CD14-positive monocyte (primary cell): Measurements from ENCODE around the gene NARS2. TPM values are rescaled to one million over a fixed set of nuclear protein-coding genes. Genes with fewer than 3 reads are reported as not detected.

Source experiments
- DNase-seq, 3 donors: peaks; one replicate each; pipeline ENCODE4 v3.0.0-alpha.2; 2011 to 2022
- H2AFZ ChIP-seq: 2 replicates; pipeline ENCODE4 v1.6.0; 2012; ENCODE audit warnings: mild to moderate bottlenecking, low read depth, low read length, inconsistent platforms; ENCODE audit not compliant: insufficient read depth, poor library complexity, severe bottlenecking
- H3K27ac ChIP-seq, 2 donors: 1 replicate in 1 of 2; 2 replicates in 1 of 2; pipeline ENCODE4 v1.5.1; 2012 to 2013; ENCODE audit warnings: low read length in 2 of 2, control low read depth in 1 of 2, inconsistent platforms in 1 of 2, low read depth in 1 of 2, mild to moderate bottlenecking in 1 of 2
- H3K27me3 ChIP-seq, 2 donors: one replicate each; pipeline versions ENCODE4 v1.6.0 to v1.6.1; 2011 to 2013; ENCODE audit warnings: low read length in 2 of 2; ENCODE audit not compliant: control insufficient read depth in 2 of 2, insufficient read depth in 2 of 2
- H3K36me3 ChIP-seq, 2 donors: replicated peaks in 1 of 2; 1 replicate in 1 of 2; 2 replicates in 1 of 2; pipeline versions ENCODE4 v1.5.1 to v1.6.1; 2012 to 2013; ENCODE audit warnings: low read length in 2 of 2, control low read depth in 1 of 2, inconsistent platforms in 1 of 2, mild to moderate bottlenecking in 1 of 2; ENCODE audit not compliant: insufficient read depth in 2 of 2, control insufficient read depth in 1 of 2
- H3K4me1 ChIP-seq, 2 donors: 1 replicate in 1 of 2; 2 replicates in 1 of 2; pipeline versions ENCODE4 v1.5.1 to v1.6.1; 2012 to 2013; ENCODE audit warnings: low read length in 2 of 2, control low read depth in 1 of 2, inconsistent platforms in 1 of 2, mild to moderate bottlenecking in 1 of 2, moderate library complexity in 1 of 2; ENCODE audit not compliant: insufficient read depth in 2 of 2, control insufficient read depth in 1 of 2
- H3K4me2 ChIP-seq: replicated peaks from 2 replicates; pipeline ENCODE3; 2012; ENCODE audit warnings: low read length, moderate library complexity, mild to moderate bottlenecking; ENCODE audit not compliant: poor library complexity, severe bottlenecking; ENCODE audit errors: extremely low read depth
- H3K4me3 ChIP-seq, 3 experiments: fragments of 200-600 bp in 1 of 3; sonication (generic) in 1 of 3; replicated peaks in 1 of 3; 1 replicate in 2 of 3; 2 replicates in 1 of 3; pipeline ENCODE4 v1.5.1; 2011 to 2013; ENCODE audit warnings: low read length in 3 of 3, mild to moderate bottlenecking in 3 of 3, control low read depth in 2 of 3, low read depth in 2 of 3, inconsistent platforms in 1 of 3, moderate library complexity in 1 of 3
- H3K79me2 ChIP-seq: 2 replicates; pipeline ENCODE4 v1.6.0; 2012; ENCODE audit warnings: mild to moderate bottlenecking, control low read depth, inconsistent platforms, low read length, moderate library complexity; ENCODE audit not compliant: insufficient read depth
- H3K9ac ChIP-seq: 2 replicates; pipeline ENCODE4 v1.6.0; 2017; ENCODE audit warnings: low read length, mild to moderate bottlenecking; ENCODE audit not compliant: insufficient read depth, poor library complexity, severe bottlenecking
- H3K9me3 ChIP-seq, 2 donors: replicated peaks in 1 of 2; 1 replicate in 1 of 2; 2 replicates in 1 of 2; pipeline versions ENCODE4 v1.5.1 to v1.6.1; 2012 to 2013; ENCODE audit warnings: low read length in 2 of 2, control low read depth in 1 of 2; ENCODE audit not compliant: control insufficient read depth in 1 of 2, insufficient read depth in 1 of 2
- H4K20me1 ChIP-seq: 2 replicates; pipeline ENCODE4 v1.6.0; 2012; ENCODE audit warnings: mild to moderate bottlenecking, low read length, control low read depth, moderate library complexity; ENCODE audit not compliant: insufficient read depth
- H3K27ac Mint-ChIP-seq, 7 donors: one replicate each; pipeline ENCODE4 v1.8.0; 2020; ENCODE audit warnings: mild to moderate bottlenecking in 7 of 7, mixed read lengths in 7 of 7, moderate library complexity in 6 of 7, inconsistent platforms in 2 of 7
- H3K27me3 Mint-ChIP-seq, 3 donors: one replicate each; pipeline ENCODE4 v1.8.0; 2021 to 2022; ENCODE audit warnings: low read depth in 3 of 3, mild to moderate bottlenecking in 3 of 3, mixed read lengths in 3 of 3, moderate library complexity in 3 of 3, inconsistent platforms in 1 of 3
- H3K36me3 Mint-ChIP-seq, 2 donors: one replicate each; pipeline ENCODE4 v1.8.0; 2020; ENCODE audit warnings: mixed read lengths in 2 of 2, inconsistent platforms in 1 of 2, mild to moderate bottlenecking in 1 of 2
- H3K4me1 Mint-ChIP-seq: one replicate; pipeline ENCODE4 v1.8.0; 2020; ENCODE audit warnings: mild to moderate bottlenecking, mixed read lengths
- H3K4me3 Mint-ChIP-seq, 2 donors: one replicate each; pipeline ENCODE4 v1.8.0; 2020; ENCODE audit warnings: mild to moderate bottlenecking in 2 of 2, mixed read lengths in 2 of 2, moderate library complexity in 1 of 2
- H3K9me3 Mint-ChIP-seq, 7 donors: one replicate each; pipeline ENCODE4 v1.8.0; 2020 to 2022; ENCODE audit warnings: mixed read lengths in 7 of 7, mild to moderate bottlenecking in 6 of 7, moderate library complexity in 6 of 7, inconsistent platforms in 2 of 7
- WGBS: methylation state at CpG from one replicate; pipeline ENCODE4 v1.1.5; 2013; ENCODE audit warnings: missing lambda C conversion rate; ENCODE audit not compliant: insufficient coverage; 5-methylcytosine and 5-hydroxymethylcytosine counted together
- intact Hi-C, 2 donors: fragments of 100-400 bp; cut with micrococcal nuclease; formaldehyde crosslinking; loops; one replicate each; pipeline versions ENCODE4 v1.15.0 to v1.15.1; 2023
- polyA plus RNA-seq, 3 donors: library from polyadenylated mRNA; depleted of rRNA in 1 of 3; unstranded in 2 of 3; stranded (reverse) in 1 of 3; fragments of 300-500 nt in 2 of 3; fragments of >200 nt in 1 of 3; fragmentation: Illumina TruSeq in 2 of 3; gene quantifications; 1 replicate in 2 of 3; 2 replicates in 1 of 3; pipeline ENCODE4 v1.2.3, GENCODE V29; 2012 to 2021
- TF ChIP-seq, protein P1 (sequence below): fragments of 200-600 bp; IDR thresholded peaks from one replicate; pipeline ENCODE4 v1.8.0; 2022; ENCODE audit warnings: antibody characterized with exemption, mild to moderate bottlenecking

The NARS2 gene
- polyA plus RNA-seq, 3 donors = 4.3 to 6.6 (median 4.9) TPM

DNA sequence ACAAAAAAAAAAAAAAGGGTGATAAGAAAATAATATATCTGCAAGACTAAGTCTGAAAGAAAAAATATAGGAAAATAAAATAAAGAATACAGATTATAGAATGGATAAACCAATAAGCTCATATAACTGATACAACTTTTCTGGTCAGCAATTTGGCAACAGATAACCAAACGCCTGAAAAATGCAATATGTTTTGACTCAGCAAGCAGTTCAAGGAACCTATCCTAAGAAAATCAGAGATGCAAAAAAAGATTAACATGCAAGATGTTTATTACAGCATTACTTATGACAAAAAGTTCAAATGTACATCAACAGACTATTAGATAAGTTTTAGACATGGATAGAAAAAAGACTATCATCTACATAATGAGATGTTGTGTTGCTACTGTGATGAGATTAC lies 129.9 kb downstream of the NARS2 start:
- TF ChIP-seq, protein P1, sequence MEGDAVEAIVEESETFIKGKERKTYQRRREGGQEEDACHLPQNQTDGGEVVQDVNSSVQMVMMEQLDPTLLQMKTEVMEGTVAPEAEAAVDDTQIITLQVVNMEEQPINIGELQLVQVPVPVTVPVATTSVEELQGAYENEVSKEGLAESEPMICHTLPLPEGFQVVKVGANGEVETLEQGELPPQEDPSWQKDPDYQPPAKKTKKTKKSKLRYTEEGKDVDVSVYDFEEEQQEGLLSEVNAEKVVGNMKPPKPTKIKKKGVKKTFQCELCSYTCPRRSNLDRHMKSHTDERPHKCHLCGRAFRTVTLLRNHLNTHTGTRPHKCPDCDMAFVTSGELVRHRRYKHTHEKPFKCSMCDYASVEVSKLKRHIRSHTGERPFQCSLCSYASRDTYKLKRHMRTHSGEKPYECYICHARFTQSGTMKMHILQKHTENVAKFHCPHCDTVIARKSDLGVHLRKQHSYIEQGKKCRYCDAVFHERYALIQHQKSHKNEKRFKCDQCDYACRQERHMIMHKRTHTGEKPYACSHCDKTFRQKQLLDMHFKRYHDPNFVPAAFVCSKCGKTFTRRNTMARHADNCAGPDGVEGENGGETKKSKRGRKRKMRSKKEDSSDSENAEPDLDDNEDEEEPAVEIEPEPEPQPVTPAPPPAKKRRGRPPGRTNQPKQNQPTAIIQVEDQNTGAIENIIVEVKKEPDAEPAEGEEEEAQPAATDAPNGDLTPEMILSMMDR = no peak
- Histone ChIP-seq H2AFZ (no peak overlapping the region), H3K79me2 (no peaks in the 10 kb centered on the region), H3K9me3 (no peaks in the 10 kb centered on the region), H3K4me3 (no peak overlapping the region), H4K20me1 (no peaks in the 10 kb centered on the region), H3K27me3 (no peaks in the 10 kb centered on the region), H3K27ac (no peak overlapping the region), H3K4me1 (no peaks in the 10 kb centered on the region), H3K4me2 (no peak overlapping the region), H3K36me3 (peaks cover 5 to 10% of the 10 kb centered on the region in 2 donors), H3K9ac (no peak overlapping the region)
- Mint-ChIP-seq H3K27ac (no peak overlapping the region), H3K36me3 (peaks cover 20 to 23% of the 10 kb centered on the region in 2 donors), H3K27me3 (no peaks in the 10 kb centered on the region), H3K9me3 (no peaks in the 10 kb centered on the region), H3K4me1 (peaks cover 5% of the 10 kb centered on the region), H3K4me3 (no peak overlapping the region)
- DNase-seq = no peak
- WGBS = no CpG with 5 or more reads among the region's 1 CpG
- intact Hi-C loops = no loop called here

DNA sequence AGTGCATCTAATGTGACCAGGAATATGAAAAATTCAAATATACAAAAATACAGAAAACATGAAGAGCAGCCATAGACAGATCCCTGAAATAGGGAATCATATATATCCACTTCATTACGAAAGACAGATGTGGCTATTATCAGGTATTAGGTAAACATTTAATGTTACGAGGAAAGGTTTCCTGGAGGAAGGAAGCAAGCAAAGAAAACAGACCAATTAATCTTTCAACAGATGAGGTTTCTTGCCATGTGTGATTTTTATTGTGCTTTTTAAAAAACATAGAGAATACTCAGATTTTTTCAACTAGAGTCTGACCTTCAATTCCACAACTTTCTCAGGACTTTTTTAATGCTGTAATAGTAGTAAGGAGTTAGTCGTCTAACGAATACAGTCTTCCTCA lies 132.7 kb downstream of the NARS2 start:
- peaks cover 5 to 10% of the 10 kb centered on the region in 2 donors for H3K36me3 ChIP-seq
- no peaks in the 10 kb centered on the region for H4K20me1 ChIP-seq
- Mint-ChIP-seq H3K9me3 (no peaks in the 10 kb centered on the region), H3K27me3 (no peaks in the 10 kb centered on the region), H3K4me3 (no peak overlapping the region), H3K4me1 (peaks cover 5% of the 10 kb centered on the region), H3K27ac (no peak overlapping the region), H3K36me3 (peaks cover 20 to 27% of the 10 kb centered on the region in 2 donors)
- peaks cover 10 to 13% of the 10 kb centered on the region in 2 donors for H3K4me1 ChIP-seq
- intact Hi-C loops = no loop called here
- H3K9me3 ChIP-seq = no peaks in the 10 kb centered on the region
- no peaks in the 10 kb centered on the region for H3K27me3 ChIP-seq
- no peak for DNase-seq
- H3K27ac ChIP-seq = no peak overlapping the region
- no peak overlapping the region for H3K4me3 ChIP-seq
- no CpG with 5 or more reads among the region's 4 CpGs for WGBS
- H2AFZ ChIP-seq = no peak overlapping the region
- no peak overlapping the region for H3K4me2 ChIP-seq
- TF ChIP-seq, protein P1 = no peak
- H3K9ac ChIP-seq = no peak overlapping the region
- H3K79me2 ChIP-seq = no peaks in the 10 kb centered on the region
